ENCODE data around the gene SLC35F5.
"Not testable (repeated sequence)": the region's sequence is repeated elsewhere in the genome, so short reads cannot be mapped to it uniquely, and the experiment has no call there.

SLC35F5 gene

DNA sequence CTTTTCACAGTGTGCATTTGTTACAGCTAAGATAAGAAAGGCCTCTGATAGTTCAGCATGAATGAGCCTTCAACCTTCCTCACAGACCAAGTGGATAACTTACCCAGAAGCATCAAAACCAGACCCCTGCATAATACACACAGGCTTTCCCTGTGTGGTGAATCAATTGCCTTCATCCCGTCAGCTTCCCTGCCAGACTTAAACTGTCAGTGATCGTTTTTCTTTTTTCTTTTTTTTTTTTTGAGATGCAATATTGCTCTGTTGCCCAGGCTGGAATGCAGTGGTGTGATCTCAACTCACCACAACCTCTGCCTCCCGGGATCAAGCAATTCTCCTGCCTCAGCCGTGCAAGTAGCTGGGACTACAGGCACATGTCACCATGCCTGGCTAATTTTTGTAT, 20.5 kb upstream of the SLC35F5 start:
- Histone ChIP-seq H3K4me3 (ENCODE audit: extremely low read depth, insufficient read depth, low read length, poor library complexity, severe bottlenecking) (no peak overlapping the region), H3K9me3 (ENCODE audit: control insufficient read depth, low read length) (no peaks in the 10 kb centered on the region), H3K27ac (ENCODE audit: low read depth, low read length, severe bottlenecking) (no peak overlapping the region), H3K4me1 (ENCODE audit: control insufficient read depth, insufficient read depth, low read length, poor library complexity, severe bottlenecking) (no peaks in the 10 kb centered on the region), H3K36me3 (ENCODE audit: control insufficient read depth, insufficient read depth, low read length) (no peaks in the 10 kb centered on the region)
- WGBS, 2 experiments (ENCODE audit: insufficient coverage in 2 of 2) = 82% methylated on average over 2 of the region's 4 CpGs

DNA sequence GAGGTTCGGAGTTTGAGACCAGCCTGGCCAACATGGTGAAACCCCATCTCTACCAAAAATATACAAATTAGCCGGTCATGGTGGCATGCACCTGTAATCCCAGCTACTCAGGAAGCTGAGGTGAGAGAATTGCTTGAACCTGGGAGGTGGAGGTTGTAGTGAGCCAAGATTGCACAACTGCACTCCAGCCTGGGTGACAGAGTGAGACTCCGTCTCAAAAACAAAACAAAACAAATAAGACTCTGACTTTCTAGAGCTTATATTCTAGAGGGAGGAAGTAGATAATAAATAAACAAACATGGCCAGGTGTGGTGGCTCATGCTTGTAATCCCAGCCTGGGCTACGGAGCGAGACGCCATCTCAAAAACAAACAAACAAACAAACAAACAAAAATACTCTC, 18.2 kb upstream of the SLC35F5 start:
- H3K36me3 ChIP-seq (ENCODE audit: control insufficient read depth, insufficient read depth, low read length); H3K4me1 ChIP-seq (ENCODE audit: control insufficient read depth, insufficient read depth, low read length, poor library complexity, severe bottlenecking); H3K9me3 ChIP-seq (ENCODE audit: control insufficient read depth, low read length); H3K4me3 ChIP-seq (ENCODE audit: extremely low read depth, insufficient read depth, low read length, poor library complexity, severe bottlenecking); H3K27ac ChIP-seq (ENCODE audit: low read depth, low read length, severe bottlenecking): not testable (repeated sequence)
- WGBS, 2 experiments (ENCODE audit: insufficient coverage in 2 of 2) = no CpG with 5 or more reads among the region's 6 CpGs

- no peaks in the 10 kb centered on the region for H3K9me3 ChIP-seq (ENCODE audit: control insufficient read depth, low read length)
- H3K27ac ChIP-seq (ENCODE audit: low read depth, low read length, severe bottlenecking) = no peak overlapping the region
- H3K4me3 ChIP-seq (ENCODE audit: extremely low read depth, insufficient read depth, low read length, poor library complexity, severe bottlenecking) = no peak overlapping the region
- no peaks in the 10 kb centered on the region for H3K4me1 ChIP-seq (ENCODE audit: control insufficient read depth, insufficient read depth, low read length, poor library complexity, severe bottlenecking)
- H3K36me3 ChIP-seq (ENCODE audit: control insufficient read depth, insufficient read depth, low read length) = no peaks in the 10 kb centered on the region
- WGBS, 2 experiments (ENCODE audit: insufficient coverage in 2 of 2) = 90% methylated on average over 2 of the region's 3 CpGs; no CpG with 5 or more reads in 1 of the 2 experiments
Measured at GRCh38 chr2:113770929-113771328, 14.5 kb upstream of the SLC35F5 start.

- Histone ChIP-seq H3K36me3 (ENCODE audit: control insufficient read depth, insufficient read depth, low read length) (no peaks in the 10 kb centered on the region), H3K4me3 (ENCODE audit: extremely low read depth, insufficient read depth, low read length, poor library complexity, severe bottlenecking) (no peak overlapping the region), H3K9me3 (ENCODE audit: control insufficient read depth, low read length) (peaks cover 8% of the 10 kb centered on the region), H3K27ac (ENCODE audit: low read depth, low read length, severe bottlenecking) (no peak overlapping the region), H3K4me1 (ENCODE audit: control insufficient read depth, insufficient read depth, low read length, poor library complexity, severe bottlenecking) (no peaks in the 10 kb centered on the region)
- 100% methylated on average over 1 to 2 of the region's 3 CpGs for WGBS, 2 experiments (ENCODE audit: insufficient coverage in 2 of 2)
Measured at GRCh38 chr2:113769555-113769954, 13.1 kb upstream of the SLC35F5 start.

DNA sequence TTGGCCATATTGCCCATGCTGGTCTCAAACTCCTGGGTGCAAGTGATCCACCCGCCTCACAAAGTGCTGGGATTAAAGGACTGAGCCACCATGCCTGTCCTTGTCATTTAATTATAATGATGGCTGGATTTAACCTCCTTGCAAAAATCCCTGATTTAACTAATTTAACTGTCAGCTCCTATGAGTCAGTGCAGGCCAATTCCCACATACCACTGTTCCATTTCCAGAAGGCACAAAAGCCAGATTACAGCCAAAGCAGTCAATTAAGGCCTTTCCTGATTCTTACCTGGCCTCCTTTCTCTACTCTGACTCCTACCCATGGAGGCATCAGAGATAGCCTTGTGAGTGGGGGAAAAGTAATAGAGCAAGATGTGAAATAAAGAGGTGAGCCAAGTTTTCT, 12.3 kb upstream of the SLC35F5 start:
- H3K4me3 ChIP-seq (ENCODE audit: extremely low read depth, insufficient read depth, low read length, poor library complexity, severe bottlenecking) = no peak overlapping the region
- WGBS, 2 experiments (ENCODE audit: insufficient coverage in 2 of 2) = no CpG with 5 or more reads among the region's 1 CpG
- H3K27ac ChIP-seq (ENCODE audit: low read depth, low read length, severe bottlenecking) = no peak overlapping the region
- H3K4me1 ChIP-seq (ENCODE audit: control insufficient read depth, insufficient read depth, low read length, poor library complexity, severe bottlenecking) = no peaks in the 10 kb centered on the region
- no peaks in the 10 kb centered on the region for H3K36me3 ChIP-seq (ENCODE audit: control insufficient read depth, insufficient read depth, low read length)
- H3K9me3 ChIP-seq (ENCODE audit: control insufficient read depth, low read length) = peaks cover 11% of the 10 kb centered on the region

DNA sequence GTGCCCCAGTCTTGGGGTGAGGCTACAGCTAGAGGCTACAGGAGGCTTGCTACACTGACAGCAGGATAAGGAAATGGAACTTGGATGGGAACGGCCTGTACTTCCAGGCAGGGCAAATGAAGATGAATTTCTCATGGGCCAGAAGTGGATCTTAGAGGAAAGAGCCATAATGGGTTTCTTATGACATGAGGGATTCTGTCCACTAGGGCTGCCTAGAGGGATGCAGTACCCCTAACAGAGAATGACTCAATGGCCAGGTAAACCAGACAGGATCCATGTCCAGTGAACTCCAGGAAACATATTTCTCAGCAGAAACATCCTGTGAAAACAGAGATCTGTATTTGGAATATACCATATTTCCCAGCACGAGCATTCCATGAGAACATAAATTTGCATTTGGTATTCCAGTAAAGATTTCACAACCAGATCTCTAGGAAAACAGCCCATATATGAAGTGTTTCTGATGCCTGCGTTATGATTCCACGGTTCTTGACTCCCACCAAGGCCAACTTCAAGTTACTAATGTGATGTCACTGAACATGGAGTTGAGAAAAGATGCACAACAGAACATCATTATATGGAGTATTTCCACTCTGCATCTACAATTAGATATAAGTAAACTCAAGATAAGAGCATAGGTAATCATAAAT, 11.5 kb upstream of the SLC35F5 start:
- Histone ChIP-seq H3K27ac (ENCODE audit: low read depth, low read length, severe bottlenecking) (no peak overlapping the region), H3K4me3 (ENCODE audit: extremely low read depth, insufficient read depth, low read length, poor library complexity, severe bottlenecking) (no peak overlapping the region), H3K36me3 (ENCODE audit: control insufficient read depth, insufficient read depth, low read length) (no peaks in the 10 kb centered on the region), H3K4me1 (ENCODE audit: control insufficient read depth, insufficient read depth, low read length, poor library complexity, severe bottlenecking) (no peaks in the 10 kb centered on the region), H3K9me3 (ENCODE audit: control insufficient read depth, low read length) (peaks cover 11% of the 10 kb centered on the region)
- WGBS, 2 experiments (ENCODE audit: insufficient coverage in 2 of 2) = 100% methylated on average over 1 of the region's 4 CpGs

GRCh38 chr2:113765276-113765675, 8.8 kb upstream of the SLC35F5 start:
- Histone ChIP-seq H3K4me1 (ENCODE audit: control insufficient read depth, insufficient read depth, low read length, poor library complexity, severe bottlenecking) (no peaks in the 10 kb centered on the region), H3K27ac (ENCODE audit: low read depth, low read length, severe bottlenecking) (no peak overlapping the region), H3K9me3 (ENCODE audit: control insufficient read depth, low read length) (peaks cover 11% of the 10 kb centered on the region), H3K36me3 (ENCODE audit: control insufficient read depth, insufficient read depth, low read length) (no peaks in the 10 kb centered on the region), H3K4me3 (ENCODE audit: extremely low read depth, insufficient read depth, low read length, poor library complexity, severe bottlenecking) (no peak overlapping the region)
- WGBS, 2 experiments (ENCODE audit: insufficient coverage in 2 of 2) = 87 to 88% methylated on average over 4 of the region's 4 CpGs

DNA sequence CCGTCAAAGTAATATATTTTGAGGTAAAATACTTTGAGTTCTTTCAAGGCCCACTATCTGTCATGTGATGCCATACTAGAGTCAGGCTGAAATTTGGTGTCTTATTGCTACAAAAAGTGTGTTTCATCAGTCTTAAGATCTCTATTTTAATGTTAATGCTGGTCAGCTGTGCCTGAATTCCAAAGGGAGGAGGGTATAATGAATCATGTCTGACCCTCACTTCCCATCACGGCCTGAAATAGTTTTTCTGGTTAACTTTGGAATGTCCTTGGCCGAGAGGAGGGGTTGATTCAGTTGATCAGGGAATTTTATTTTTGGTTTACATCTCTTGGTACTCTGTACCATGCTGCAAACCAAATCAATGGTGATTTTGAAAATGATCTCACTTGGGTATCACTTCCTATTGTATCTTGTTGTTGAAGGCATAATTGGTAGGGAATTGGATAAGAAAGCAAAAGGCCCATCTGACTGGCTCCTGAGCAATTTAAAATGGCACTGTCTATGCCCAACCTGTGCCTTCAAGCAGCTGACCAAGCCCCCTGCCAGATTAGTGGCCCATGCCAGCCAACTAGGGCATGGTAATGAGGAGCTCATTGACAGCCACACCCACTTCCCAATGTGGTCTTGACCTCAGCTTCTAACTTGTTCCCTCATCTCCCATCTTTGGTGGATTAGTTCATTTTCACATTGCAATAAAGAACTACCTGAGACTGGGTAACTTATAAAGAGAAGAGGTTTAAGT, 6.1 kb upstream of the SLC35F5 start:
- Histone ChIP-seq H3K9me3 (ENCODE audit: control insufficient read depth, low read length) (peaks cover 11% of the 10 kb centered on the region), H3K36me3 (ENCODE audit: control insufficient read depth, insufficient read depth, low read length) (no peaks in the 10 kb centered on the region), H3K4me3 (ENCODE audit: extremely low read depth, insufficient read depth, low read length, poor library complexity, severe bottlenecking) (no peak overlapping the region), H3K4me1 (ENCODE audit: control insufficient read depth, insufficient read depth, low read length, poor library complexity, severe bottlenecking) (no peaks in the 10 kb centered on the region), H3K27ac (ENCODE audit: low read depth, low read length, severe bottlenecking) (no peak overlapping the region)
- 83% methylated on average over 1 of the region's 3 CpGs; no CpG with 5 or more reads in 1 of the 2 experiments for WGBS, 2 experiments (ENCODE audit: insufficient coverage in 2 of 2)

GRCh38 chr2:113760400-113760799, 4.0 kb upstream of the SLC35F5 start:
- Histone ChIP-seq H3K4me3 (ENCODE audit: extremely low read depth, insufficient read depth, low read length, poor library complexity, severe bottlenecking) (no peak overlapping the region), H3K9me3 (ENCODE audit: control insufficient read depth, low read length) (peaks cover 9% of the 10 kb centered on the region), H3K36me3 (ENCODE audit: control insufficient read depth, insufficient read depth, low read length) (no peaks in the 10 kb centered on the region), H3K4me1 (ENCODE audit: control insufficient read depth, insufficient read depth, low read length, poor library complexity, severe bottlenecking) (no peaks in the 10 kb centered on the region), H3K27ac (ENCODE audit: low read depth, low read length, severe bottlenecking) (no peak overlapping the region)
- 90 to 92% methylated on average over 1 of the region's 1 CpG for WGBS, 2 experiments (ENCODE audit: insufficient coverage in 2 of 2)

GRCh38 chr2:113757138-113757657, 756 bp upstream of the SLC35F5 start:
- WGBS, 2 experiments (ENCODE audit: insufficient coverage in 2 of 2) = 23 to 34% methylated on average over 9 to 10 of the region's 17 CpGs
- Histone ChIP-seq H3K4me1 (ENCODE audit: control insufficient read depth, insufficient read depth, low read length, poor library complexity, severe bottlenecking) (no peaks in the 10 kb centered on the region), H3K36me3 (ENCODE audit: control insufficient read depth, insufficient read depth, low read length) (peaks cover 5% of the 10 kb centered on the region), H3K27ac (ENCODE audit: low read depth, low read length, severe bottlenecking) (peak overlapping the region; percentile 92), H3K4me3 (ENCODE audit: extremely low read depth, insufficient read depth, low read length, poor library complexity, severe bottlenecking) (peak overlapping the region; percentile 88), H3K9me3 (ENCODE audit: control insufficient read depth, low read length) (no peaks in the 10 kb centered on the region)

- Histone ChIP-seq H3K9me3 (ENCODE audit: control insufficient read depth, low read length) (no peaks in the 10 kb centered on the region), H3K36me3 (ENCODE audit: control insufficient read depth, insufficient read depth, low read length) (peaks cover 12% of the 10 kb centered on the region), H3K4me1 (ENCODE audit: control insufficient read depth, insufficient read depth, low read length, poor library complexity, severe bottlenecking) (no peaks in the 10 kb centered on the region), H3K4me3 (ENCODE audit: extremely low read depth, insufficient read depth, low read length, poor library complexity, severe bottlenecking) (peak overlapping the region; percentile 88), H3K27ac (ENCODE audit: low read depth, low read length, severe bottlenecking) (peak overlapping the region; percentile 92)
- 0% methylated on average over 17 to 24 of the region's 26 CpGs for WGBS, 2 experiments (ENCODE audit: insufficient coverage in 2 of 2)
Measured at GRCh38 chr2:113755835-113756354, 547 bp downstream of the SLC35F5 start.
